Endothelial cell of umbilical vein (primary cell): ENCODE measurements around the gene FRY. TPM values are rescaled to one million over a fixed set of nuclear protein-coding genes. Genes with fewer than 3 reads are reported as not detected.

Source experiments
- BruUV-seq: library from RNA; stranded (reverse); fragments of 400-500 nt; replicated peaks from 2 replicates; lab custom pipeline; 2021; lab: Mats Ljungman, UMichigan
- CTCF ChIA-PET: fragments of 300-600, 350-600 bp; sonication (Branson Sonifier 250); formaldehyde crosslinking; loops from one replicate; lab custom pipeline; 2021; ENCODE audit warnings: antibody characterized with exemption, inconsistent platforms; lab: Charles Lee
- POLR2A ChIA-PET: fragments of 300-600, 350-600 bp; sonication (Branson Sonifier 250); formaldehyde crosslinking; loops from one replicate; lab custom pipeline; 2021; ENCODE audit warnings: antibody characterized with exemption, inconsistent platforms; lab: Charles Lee
- DNase-seq: peaks from one replicate; pipeline ENCODE4 v3.0.0-alpha.2; 2011; ENCODE audit warnings: low read depth, low spot score
- FAIRE-seq: peaks from 2 replicates; lab custom pipeline; 2011; peaks lifted over from hg19 to GRCh38; lab: Jason Lieb, UNC
- H2AFZ ChIP-seq: 2 replicates; pipeline ENCODE4 v1.6.0; 2012; ENCODE audit warnings: low read depth, low read length, control low read depth, inconsistent platforms
- H3K27ac ChIP-seq: 2 replicates; pipeline ENCODE4 v1.5.1; 2011; ENCODE audit warnings: low read depth, mild to moderate bottlenecking, control low read depth, low read length, moderate library complexity; ENCODE audit not compliant: insufficient read depth
- H3K27me3 ChIP-seq, 2 experiments: 2 replicates each; pipeline versions ENCODE4 v1.6.0 to v1.6.1; 2011; ENCODE audit warnings: low read length in 2 of 2, mixed read lengths in 1 of 2; ENCODE audit not compliant: control insufficient read depth in 2 of 2, insufficient read depth in 2 of 2
- H3K36me3 ChIP-seq, 2 experiments: 2 replicates in 1 of 2; 3 replicates in 1 of 2; pipeline ENCODE4 v1.5.1; 2011; ENCODE audit warnings: low read length in 2 of 2, mild to moderate bottlenecking in 1 of 2, moderate library complexity in 1 of 2; ENCODE audit not compliant: control insufficient read depth in 2 of 2, insufficient read depth in 2 of 2; ENCODE audit errors: extremely low read depth in 1 of 2
- H3K4me1 ChIP-seq: 3 replicates; pipeline ENCODE4 v1.5.1; 2011; ENCODE audit warnings: mild to moderate bottlenecking, low read length; ENCODE audit not compliant: control insufficient read depth, insufficient read depth; ENCODE audit errors: extremely low read depth
- H3K4me2 ChIP-seq: 2 replicates; pipeline ENCODE4 v1.6.1; 2011; ENCODE audit warnings: low read length, control low read depth, mixed read lengths; ENCODE audit not compliant: insufficient read depth
- H3K4me3 ChIP-seq, 3 experiments: fragments of 200-600 bp in 1 of 3; sonication (generic), shearing (Covaris generic) in 1 of 3; replicated peaks in 1 of 3; 2 replicates each; pipeline ENCODE4 v1.5.1; 2011 to 2016; ENCODE audit warnings: control low read depth in 3 of 3, low read length in 3 of 3, mild to moderate bottlenecking in 2 of 3, inconsistent platforms in 1 of 3, low read depth in 1 of 3, moderate library complexity in 1 of 3; ENCODE audit not compliant: insufficient read depth in 1 of 3
- H3K79me2 ChIP-seq: 2 replicates; pipeline ENCODE4 v1.6.0; 2012; ENCODE audit warnings: low read length, inconsistent platforms; ENCODE audit not compliant: control insufficient read depth, insufficient read depth
- H3K9ac ChIP-seq: replicated peaks from 2 replicates; pipeline ENCODE3; 2011; ENCODE audit warnings: low read length, control low read depth; ENCODE audit not compliant: insufficient read depth; ENCODE audit errors: extremely low read depth
- H3K9me1 ChIP-seq: replicated peaks from 3 replicates; pipeline ENCODE4 v1.6.0; 2011; ENCODE audit warnings: mild to moderate bottlenecking, low read length; ENCODE audit not compliant: control insufficient read depth, insufficient read depth; ENCODE audit errors: extremely low read depth
- H3K9me3 ChIP-seq: replicated peaks from 2 replicates; pipeline ENCODE4 v1.5.1; 2012; ENCODE audit warnings: low read length, inconsistent platforms; ENCODE audit not compliant: control insufficient read depth, insufficient read depth
- H4K20me1 ChIP-seq: replicated peaks from 2 replicates; pipeline ENCODE3; 2011; ENCODE audit warnings: mild to moderate bottlenecking, low read length; ENCODE audit not compliant: control insufficient read depth, insufficient read depth; ENCODE audit errors: extremely low read depth
- CTCF ChIP-seq, 2 donors: IDR thresholded peaks; 1 replicate in 1 of 2; 2 replicates in 1 of 2; pipeline ENCODE4 v1.5.1; 2011; ENCODE audit warnings: low read length in 2 of 2, mild to moderate bottlenecking in 2 of 2, moderate library complexity in 2 of 2, control low read depth in 1 of 2, inconsistent platforms in 1 of 2, low read depth in 1 of 2; ENCODE audit not compliant: insufficient read depth in 1 of 2; ENCODE audit errors: extremely low read depth in 1 of 2
- EZH2 ChIP-seq: IDR thresholded peaks from 2 replicates; pipeline ENCODE4 v1.6.1; 2012; ENCODE audit warnings: borderline replicate concordance, low read depth, mild to moderate bottlenecking, moderate library complexity, low read length, inconsistent platforms; ENCODE audit not compliant: severe bottlenecking
- FOS ChIP-seq: IDR thresholded peaks from 2 replicates; pipeline ENCODE4 v1.6.1; 2011; ENCODE audit warnings: mild to moderate bottlenecking, low read length, moderate library complexity, borderline replicate concordance; ENCODE audit not compliant: insufficient read depth
- GATA2 ChIP-seq: IDR thresholded peaks from 2 replicates; pipeline ENCODE4 v1.7.0; 2011; ENCODE audit warnings: low read depth, mild to moderate bottlenecking, moderate library complexity, mixed read lengths, low read length; ENCODE audit not compliant: insufficient read length, insufficient read depth
- JUN ChIP-seq: IDR thresholded peaks from 2 replicates; pipeline ENCODE4 v1.6.1; 2011; ENCODE audit warnings: borderline replicate concordance, low read depth; ENCODE audit not compliant: insufficient read length, insufficient read depth
- MAX ChIP-seq: IDR thresholded peaks from 2 replicates; pipeline ENCODE4 v1.6.1; 2011; ENCODE audit not compliant: insufficient read depth, insufficient read length
- MYC ChIP-seq: IDR thresholded peaks from one replicate; pipeline ENCODE4 v1.6.1; 2011; ENCODE audit warnings: mild to moderate bottlenecking, low read depth, low read length
- POLR2A ChIP-seq: IDR thresholded peaks from 2 replicates; pipeline ENCODE4 v1.6.1; 2012; ENCODE audit warnings: low read depth, mild to moderate bottlenecking, control low read depth, low read length
- POLR2AphosphoS5 ChIP-seq: IDR thresholded peaks from 2 replicates; pipeline ENCODE4 v1.6.1; 2012; ENCODE audit warnings: low read depth, mild to moderate bottlenecking, control low read depth, low read length, moderate library complexity; ENCODE audit not compliant: insufficient read depth
- dilution Hi-C: fragments of 300-500 bp; cut with MboI; formaldehyde crosslinking; loops from one replicate; pipeline ENCODE4 v1.15.0; 2019; ENCODE audit warnings: low sequenced_read_pairs; ENCODE audit not compliant: extremely low pct_ligation_motif_present
- intact Hi-C: fragments of 100-400 bp; cut with micrococcal nuclease; formaldehyde crosslinking; loops from one replicate; pipeline ENCODE4 v1.10.0; 2022
- polyA plus RNA-seq, 4 experiments: library from polyadenylated mRNA; depleted of rRNA in 3 of 4; stranded (reverse) in 3 of 4; unstranded in 1 of 4; fragments of >200 nt; gene quantifications; 2 replicates each; pipeline versions ENCODE4 v1.2.1 to v1.2.3, GENCODE V29; 2011 to 2012; ENCODE audit warnings: missing spikeins in 1 of 4
- total RNA-seq: library from RNA; stranded (reverse); gene quantifications from 2 replicates; pipeline ENCODE4 v1.2.3, GENCODE V29; 2021

FRY gene
- total and polyA plus RNA-seq, 2 donors (not counting 3 experiments of a cell fraction or from before 2014, with no cell fraction given) = 57.3 to 75.8 TPM

- Histone ChIP-seq H3K27me3 (no peaks in the 10 kb centered on the region), H3K9ac (no peak overlapping the region), H3K4me3 (no peak overlapping the region), H3K4me2 (no peak overlapping the region), H3K27ac (no peak overlapping the region), H3K9me3 (no peaks in the 10 kb centered on the region), H3K9me1 (no peaks in the 10 kb centered on the region), H3K4me1 (no peaks in the 10 kb centered on the region), H2AFZ (no peak overlapping the region), H3K36me3 (no peaks in the 10 kb centered on the region), H4K20me1 (no peaks in the 10 kb centered on the region), H3K79me2 (no peaks in the 10 kb centered on the region)
- no TSS peak for BruUV-seq
- DNase-seq (no peak), FAIRE-seq (no peak)
- intact Hi-C loops (no loop called here), dilution Hi-C loops (no loop called here)
- CTCF ChIA-PET = no interaction called here
- POLR2A ChIA-PET = no interaction called here
- TF ChIP-seq MAX (no peak), GATA2 (no peak), POLR2A (no peak), MYC (no peak), FOS (no peak), CTCF (IDR thresholded peaks at IDR 0.05; ENCODE audit: extremely low read depth in 1 of 2, insufficient read depth in 1 of 2, low read depth in 1 of 2, low read length in 2 of 2) (no peak), EZH2 (no peak), POLR2AphosphoS5 (no peak), JUN (no peak)
Measured at GRCh38 chr13:32080328-32080744, 48.8 kb downstream of the FRY start.
